Posterior vena cava (tissue), 2 donors: ENCODE results near the gene ATF6B. TPM values are rescaled to one million over a fixed set of nuclear protein-coding genes. Genes with fewer than 3 reads are reported as not detected.
"Not testable (repeated sequence)": the region's sequence is repeated elsewhere in the genome, so short reads cannot be mapped to it uniquely, and the experiment has no call there.

Source experiments
- DNase-seq: peaks from one replicate; pipeline ENCODE4 v3.0.0-alpha.2; 2020; ENCODE audit warnings: low spot score
- intact Hi-C, 2 donors: fragments of 100-400 bp; cut with DNase I; formaldehyde crosslinking; loops; one replicate each; pipeline versions ENCODE4 v1.14.1 to v1.14.2; 2022 to 2023
- total RNA-seq, 2 donors: library from RNA; stranded (reverse); fragmentation: NEBNext Ultra II Directional; extraction: Animal tissue kit (Norgen Biotek cat#: 25700); gene quantifications; one replicate each; pipeline ENCODE4 v1.2.1, GENCODE V29; 2021
- donor health status: DM: yes; HTN: yes; CAD: no.
- donor health status: DM: yes; HTN: yes; CAD: no.

ATF6B gene
- total RNA-seq, 2 donors from 2014 or later: 39.0 to 63.1 TPM

DNA sequence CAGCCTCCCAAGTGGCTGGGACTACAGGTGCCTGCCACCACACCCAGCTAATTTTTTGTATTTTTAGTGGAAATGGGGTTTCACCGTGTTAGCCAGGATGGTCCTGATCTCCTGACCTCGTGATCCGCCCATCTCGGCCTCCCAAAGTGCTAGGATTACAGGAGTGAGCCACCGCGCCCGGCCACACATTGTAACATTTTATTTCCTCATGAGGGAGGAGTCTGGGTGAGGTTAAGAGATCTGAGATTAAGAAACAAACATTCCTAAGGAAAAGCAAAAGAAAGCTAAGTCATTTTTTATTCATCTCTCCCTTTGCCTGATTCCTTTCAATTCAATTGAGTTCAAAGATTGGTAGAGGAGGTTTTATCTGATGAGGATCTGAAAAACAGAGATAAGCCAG is 16.2 kb upstream of the ATF6B start:
- intact Hi-C loops, DNase-seq: not testable (repeated sequence)

GRCh38 chr6:32140420-32141046 is 12.5 kb upstream of the ATF6B start:
- intact Hi-C loops: no loop called here
- DNase-seq: no peak

DNA sequence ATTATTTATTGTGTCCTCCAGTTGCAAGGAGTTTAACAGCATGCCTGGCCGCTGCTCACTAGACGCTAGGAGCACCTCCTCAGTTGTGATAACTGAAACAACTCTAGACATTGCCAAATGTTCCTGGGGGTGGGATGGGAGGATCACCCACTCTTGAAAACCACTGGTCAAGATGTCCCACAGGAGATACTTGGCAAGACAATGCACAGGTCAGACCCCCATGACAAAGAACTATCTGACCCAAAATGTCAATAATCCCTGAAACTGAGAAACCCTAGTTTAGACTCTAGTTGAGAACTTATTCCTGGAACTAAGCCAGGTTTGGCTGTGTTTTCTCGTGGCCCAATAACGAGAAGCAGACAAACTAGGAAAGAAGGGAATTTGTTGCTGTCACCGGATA is 11.5 kb upstream of the ATF6B start:
- DNase-seq: no peak
- intact Hi-C loops: no loop called here

- intact Hi-C loops: no loop called here
- DNase-seq: no peak
Observed at GRCh38 chr6:32137454-32137853, 9.4 kb upstream of the ATF6B start.

DNA sequence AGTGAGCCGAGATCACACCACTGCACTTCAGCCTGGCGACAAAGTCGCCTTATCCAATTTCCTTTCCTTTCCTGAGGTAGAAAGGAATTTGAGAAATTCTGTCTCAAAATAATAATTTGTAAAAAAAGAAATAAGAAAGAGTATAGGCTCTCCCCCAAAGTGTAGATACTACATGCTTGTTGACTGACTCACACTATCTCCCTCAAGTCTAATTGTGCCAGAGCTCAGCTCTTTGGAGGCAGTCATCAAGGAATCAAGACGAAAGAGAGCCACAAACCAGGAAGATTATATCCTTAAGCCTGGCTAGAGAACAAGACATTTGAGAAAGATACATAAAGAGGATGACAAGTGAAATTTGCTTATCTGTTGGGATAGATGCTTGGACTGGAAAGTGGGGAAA is 5.7 kb upstream of the ATF6B start:
- no peak for DNase-seq
- intact Hi-C loops: no loop called here

GRCh38 chr6:32132110-32132509 is 4.1 kb upstream of the ATF6B start:
- no peak for DNase-seq
- intact Hi-C loops: no loop called here

DNA sequence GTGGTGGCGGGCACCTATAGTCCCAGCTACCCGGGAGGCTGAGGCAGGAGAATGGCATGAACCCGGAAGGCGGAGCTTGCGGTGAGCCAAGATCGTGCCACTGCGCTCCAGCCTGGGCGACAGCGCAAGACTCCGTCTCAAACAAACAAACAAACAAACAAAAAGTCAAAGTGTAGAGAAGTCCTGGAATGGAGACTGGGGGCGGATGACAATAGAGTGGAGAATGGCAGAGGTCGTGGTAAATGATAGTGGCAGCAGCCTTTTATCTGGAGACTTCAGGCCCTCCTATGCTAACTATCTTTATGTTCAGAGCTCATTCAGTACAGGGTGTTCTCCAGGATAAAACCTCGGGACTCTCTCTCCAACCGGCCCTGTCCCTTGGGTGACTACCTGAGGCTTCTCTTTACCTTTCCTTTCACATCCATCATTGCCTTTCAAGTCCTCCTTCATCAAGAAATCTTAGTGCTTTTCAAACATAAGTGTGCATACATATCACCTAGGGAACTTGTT is 3.4 kb upstream of the ATF6B start:
- intact Hi-C loops: no loop called here

GRCh38 chr6:32129297-32130088 is 1.4 kb upstream of the ATF6B start:
- DNase-seq: no peak
- intact Hi-C loops: loop anchor here in 1 of 2 donors (5.0 kb wide), 1 partner anchor 48 kb away; the partner anchor contains the start of genes AGPAT1 and RNF5

More for the DNA sequence above, 3.4 kb upstream of the ATF6B start:
- no peak for DNase-seq

- intact Hi-C loops: loop anchor here in 1 of 2 donors (5.0 kb wide), 1 partner anchor 48 kb away; the partner anchor contains the start of genes AGPAT1 and RNF5
- DNase-seq: no peak
Observed at GRCh38 chr6:32128751-32129296, 778 bp upstream of the ATF6B start.

DNA sequence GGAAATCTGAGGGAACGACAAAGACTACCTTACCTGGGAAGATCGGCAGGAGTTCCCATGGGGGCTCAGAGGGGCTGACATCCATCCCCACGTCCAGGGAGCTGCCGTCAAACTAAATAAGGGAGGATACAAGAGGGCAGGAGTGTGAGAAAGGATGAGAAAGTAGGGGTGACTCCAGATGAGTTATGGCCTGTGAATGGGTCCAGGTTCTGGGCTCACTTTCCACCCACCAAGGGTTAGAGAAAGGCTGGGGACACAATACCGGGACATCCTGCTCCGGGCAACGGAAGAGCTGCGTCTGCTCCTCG is 683 bp downstream of the ATF6B start:
- no peak for DNase-seq
- intact Hi-C loops: loop anchor here in 1 of 2 donors (5.0 kb wide), 1 partner anchor 50 kb away; the partner anchor contains the start of genes AGPAT1 and RNF5

- no peak for DNase-seq
- intact Hi-C loops: loop anchor here in 1 of 2 donors (5.0 kb wide), 1 partner anchor 50 kb away; the partner anchor contains the start of genes AGPAT1 and RNF5
Observed at GRCh38 chr6:32126880-32127279, 1.2 kb downstream of the ATF6B start.

DNA sequence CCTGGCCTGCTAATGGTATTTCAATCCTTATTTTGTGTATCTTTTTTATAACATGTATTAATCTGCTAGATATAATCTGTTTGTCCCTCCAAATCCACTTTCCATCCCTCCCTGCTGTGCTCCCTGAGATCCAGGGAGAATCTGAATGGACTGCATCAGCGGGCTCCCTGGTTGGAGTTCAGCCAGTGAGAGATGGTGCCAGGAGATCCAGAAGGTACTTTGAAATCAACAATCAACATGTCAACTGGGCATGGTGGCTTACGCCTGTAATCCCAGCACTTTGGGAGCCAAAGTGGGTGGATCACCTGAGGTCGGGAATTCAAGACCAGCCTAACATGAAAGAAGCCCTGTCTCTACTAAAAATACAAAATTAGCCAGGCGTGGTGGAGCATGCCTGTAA is 4.4 kb downstream of the ATF6B start:
- intact Hi-C loops: no loop called here
- DNase-seq: no peak

GRCh38 chr6:32120573-32121059 is 7.4 kb downstream of the ATF6B start:
- intact Hi-C loops: loop anchor here in 1 of 2 donors (1.0 kb wide), 1 partner anchor 22 kb away; no protein-coding TSS in a partner anchor
- DNase-seq: no peak

GRCh38 chr6:32118782-32119628 is 9.0 kb downstream of the ATF6B start:
- peak; percentile 97 for DNase-seq
- intact Hi-C loops: loop anchor here in 1 of 2 donors (5.0 kb wide), 2 partner anchors 38 to 73 kb away; partner anchors contain the start of genes GPSM3 and PBX2

DNA sequence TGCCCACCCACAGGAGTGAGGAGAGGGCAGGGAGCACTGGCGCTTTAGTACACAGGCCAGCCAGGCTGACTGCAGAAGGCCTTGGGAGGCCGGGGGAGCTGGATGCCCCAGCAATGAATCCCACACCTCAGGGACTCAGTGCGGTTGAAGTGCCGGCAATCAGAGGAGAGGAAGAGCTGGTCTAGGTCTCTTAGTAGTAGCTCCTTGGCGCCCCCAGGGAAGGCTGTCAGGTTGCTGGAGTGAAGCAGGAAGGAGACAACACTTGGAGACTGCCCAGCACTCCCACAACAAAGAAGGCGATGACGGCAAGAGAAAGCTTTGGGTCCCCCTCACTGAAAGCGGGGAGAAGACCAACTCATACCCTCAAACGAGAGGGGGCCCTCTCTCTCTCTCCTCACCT is 10.6 kb downstream of the ATF6B start:
- DNase-seq: no peak
- intact Hi-C loops: loop anchor here in 1 of 2 donors (5.0 kb wide), 2 partner anchors 40 to 75 kb away; partner anchors contain the start of genes GPSM3 and PBX2

GRCh38 chr6:32116674-32117073 is 11.4 kb downstream of the ATF6B start:
- no peak for DNase-seq
- intact Hi-C loops: loop anchor here in 1 of 2 donors (5.0 kb wide), 2 partner anchors 41 to 76 kb away; partner anchors contain the start of genes GPSM3 and PBX2

DNA sequence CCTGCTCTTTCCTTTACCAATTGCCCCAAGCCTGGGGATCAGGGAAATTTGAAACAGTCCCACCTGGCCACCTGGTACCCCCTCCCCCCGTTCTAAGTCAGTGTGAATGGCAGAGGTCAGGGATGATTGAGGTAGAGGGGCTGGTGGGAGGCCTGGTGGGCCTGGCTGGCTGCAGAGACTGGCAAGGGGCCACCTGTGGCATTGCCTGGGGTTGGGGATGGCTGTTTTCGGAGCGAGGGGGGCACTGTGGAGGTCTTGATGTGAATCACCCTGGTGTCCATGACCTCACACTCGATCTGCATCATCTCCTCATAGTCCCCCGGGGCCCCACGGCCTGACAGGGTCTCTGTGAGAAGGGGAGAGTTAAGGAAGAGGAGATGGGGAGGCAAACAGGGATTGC is 12.4 kb downstream of the ATF6B start:
- DNase-seq: no peak
- intact Hi-C loops: loop anchor here in 1 of 2 donors (5.0 kb wide), 2 partner anchors 42 to 77 kb away; partner anchors contain the start of genes GPSM3 and PBX2

DNA sequence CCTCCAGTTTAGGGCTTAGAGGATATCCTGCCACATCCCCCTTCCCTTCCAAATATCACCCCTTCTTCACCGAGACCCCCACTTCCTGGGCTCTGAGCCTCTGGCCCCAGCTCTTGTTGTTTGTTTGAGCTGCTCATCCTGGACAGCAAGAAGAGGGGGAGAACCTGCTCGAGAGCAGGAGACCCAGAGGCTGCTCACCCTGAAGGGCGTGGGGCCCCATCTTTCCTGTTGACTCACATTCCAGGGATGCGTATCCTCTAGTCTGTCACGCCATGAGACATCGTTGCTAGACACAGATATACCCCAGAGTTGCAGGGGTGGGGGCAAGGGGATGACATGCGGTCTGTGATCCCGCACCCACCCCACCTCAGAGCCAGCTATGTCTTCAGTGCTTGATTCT is 13.2 kb downstream of the ATF6B start:
- DNase-seq: no peak
- intact Hi-C loops: loop anchor here in 1 of 2 donors (5.0 kb wide), 2 partner anchors 43 to 78 kb away; partner anchors contain the start of genes GPSM3 and PBX2
